Loucy (cell line): ENCODE results near the gene CERS6.

ENCODE experiments used
- CTCF ChIP-seq: fragments of 200-600 bp; sonication (generic); conservative IDR thresholded peaks from 2 replicates; pipeline ENCODE4 v1.5.1; 2014; ENCODE audit warnings: mild to moderate bottlenecking, antibody characterized with exemption, low read length
- EZH2phosphoT487 ChIP-seq: fragments of 200-600 bp; IDR thresholded peaks from 2 replicates; pipeline ENCODE4 v1.6.1; 2018; ENCODE audit warnings: antibody characterized with exemption, mild to moderate bottlenecking, moderate library complexity, borderline replicate concordance

GRCh38 chr2:168538133-168538532 lies 82.1 kb downstream of the CERS6 start:
- TF ChIP-seq CTCF (no peak), EZH2phosphoT487 (no peak)
